GM06990 (cell line): ENCODE results near the gene ATL1.
A peak's percentile ranks its signal among the peaks of the same experiment; 100 is the strongest.
"Not testable (repeated sequence)": the region's sequence is repeated elsewhere in the genome, so short reads cannot be mapped to it uniquely, and the experiment has no call there.

Experiments
- DNase-seq: peaks from one replicate; pipeline ENCODE4 v3.0.0-alpha.2; 2011; ENCODE audit not compliant: insufficient read length; ENCODE audit errors: extremely low read depth
- H3K27me3 ChIP-seq: replicated peaks from 2 replicates; pipeline ENCODE4 v1.6.0; 2011; ENCODE audit warnings: low read length; ENCODE audit not compliant: control insufficient read depth, insufficient read depth
- H3K36me3 ChIP-seq: 2 replicates; pipeline ENCODE4 v1.5.1; 2011; ENCODE audit warnings: low read length; ENCODE audit not compliant: control insufficient read depth, insufficient read depth
- H3K4me3 ChIP-seq: replicated peaks from 2 replicates; pipeline ENCODE4 v1.5.1; 2011; ENCODE audit warnings: low read depth, mild to moderate bottlenecking, control low read depth, low read length
- CTCF ChIP-seq: IDR thresholded peaks from 2 replicates; pipeline ENCODE4 v1.5.1; 2011; ENCODE audit warnings: low read length, control low read depth, mild to moderate bottlenecking, inconsistent platforms; ENCODE audit not compliant: insufficient read depth, poor library complexity, severe bottlenecking

Gene ATL1

GRCh38 chr14:50615552-50615951 is 55.6 kb downstream of the ATL1 start:
- TF ChIP-seq CTCF, result no peak
- H3K27me3 ChIP-seq, result no peaks in the 10 kb centered on the region
- no peak overlapping the region for H3K4me3 ChIP-seq
- no peak for DNase-seq
- no peaks in the 10 kb centered on the region for H3K36me3 ChIP-seq

- Histone ChIP-seq H3K4me3 (no peak overlapping the region), H3K27me3 (no peaks in the 10 kb centered on the region), H3K36me3 (no peaks in the 10 kb centered on the region)
- DNase-seq, result no peak
- TF ChIP-seq CTCF, result no peak
These were observed 56.3 kb downstream of the ATL1 start for GRCh38 chr14:50616275-50616674.

- H3K36me3 ChIP-seq, result no peaks in the 10 kb centered on the region
- DNase-seq, result peak; percentile 9
- H3K27me3 ChIP-seq, result no peaks in the 10 kb centered on the region
- peak; percentile 73 for TF ChIP-seq CTCF
- H3K4me3 ChIP-seq, result no peak overlapping the region
These were observed 59.7 kb downstream of the ATL1 start for GRCh38 chr14:50619569-50620141.

- no peak for TF ChIP-seq CTCF
- Histone ChIP-seq H3K36me3 (no peaks in the 10 kb centered on the region), H3K27me3 (no peaks in the 10 kb centered on the region), H3K4me3 (no peak overlapping the region)
- DNase-seq, result no peak
These were observed 60.4 kb downstream of the ATL1 start for GRCh38 chr14:50620341-50620740.

- H3K27me3 ChIP-seq, result no peaks in the 10 kb centered on the region
- TF ChIP-seq CTCF, result no peak
These were observed 63.0 kb downstream of the ATL1 start for GRCh38 chr14:50622978-50623377.

GRCh38 chr14:50624447-50624846 is 64.5 kb downstream of the ATL1 start:
- H3K4me3 ChIP-seq, result no peak overlapping the region
- H3K27me3 ChIP-seq, result no peaks in the 10 kb centered on the region
- no peak for TF ChIP-seq CTCF
- no peaks in the 10 kb centered on the region for H3K36me3 ChIP-seq
- DNase-seq, result no peak

More at GRCh38 chr14:50622978-50623377, 63.0 kb downstream of the ATL1 start:
- H3K4me3 ChIP-seq, result no peak overlapping the region
- no peaks in the 10 kb centered on the region for H3K36me3 ChIP-seq
- DNase-seq, result no peak

GRCh38 chr14:50624947-50625346 is 65.0 kb downstream of the ATL1 start:
- H3K36me3 ChIP-seq, H3K4me3 ChIP-seq, H3K27me3 ChIP-seq, DNase-seq: not testable (repeated sequence)
